GM19328 (cell line): Measurements from ENCODE around the gene CYP27B1.
"Not testable (repeated sequence)": the region's sequence is repeated elsewhere in the genome, so short reads cannot be mapped to it uniquely, and the experiment has no call there.

Source experiments
- ATAC-seq: cut with Tn5 transposase; IDR thresholded peaks from one replicate; pipeline ENCODE4 v1.9.1; 2021; ENCODE audit warnings: mild to moderate bottlenecking, moderate library complexity; ENCODE audit not compliant: unreplicated experiment

The CYP27B1 gene

GRCh38 chr12:57724936-57725740, 41.7 kb downstream of the CYP27B1 start:
- no peak for ATAC-seq

GRCh38 chr12:57724003-57724935, 42.6 kb downstream of the CYP27B1 start:
- ATAC-seq, result no peak

- ATAC-seq, result no peak
Observed at GRCh38 chr12:57723630-57723962, 43.3 kb downstream of the CYP27B1 start.

GRCh38 chr12:57722716-57723629, 43.9 kb downstream of the CYP27B1 start:
- ATAC-seq, result no peak

- ATAC-seq, result not testable (repeated sequence)
Observed at GRCh38 chr12:57721846-57722608, 44.9 kb downstream of the CYP27B1 start.

- no peak for ATAC-seq
Observed at GRCh38 chr12:57720606-57721595, 46.0 kb downstream of the CYP27B1 start.

GRCh38 chr12:57719777-57720605, 46.9 kb downstream of the CYP27B1 start:
- ATAC-seq, result no peak

GRCh38 chr12:57718641-57719528, 48.0 kb downstream of the CYP27B1 start:
- no peak for ATAC-seq

- no peak for ATAC-seq
Observed at GRCh38 chr12:57717846-57718640, 48.8 kb downstream of the CYP27B1 start.

GRCh38 chr12:57717131-57717530, 49.7 kb downstream of the CYP27B1 start:
- no peak for ATAC-seq

GRCh38 chr12:57716305-57716704, 50.6 kb downstream of the CYP27B1 start:
- ATAC-seq, result no peak

- no peak for ATAC-seq
Observed at GRCh38 chr12:57715786-57716185, 51.1 kb downstream of the CYP27B1 start.

- ATAC-seq, result not testable (repeated sequence)
Observed at GRCh38 chr12:57715036-57715748, 51.7 kb downstream of the CYP27B1 start.

GRCh38 chr12:57713209-57713608, 53.7 kb downstream of the CYP27B1 start:
- no peak for ATAC-seq

GRCh38 chr12:57712701-57713100, 54.2 kb downstream of the CYP27B1 start:
- no peak for ATAC-seq
